IPS DF 4.7 (cell line): ENCODE results near the gene RAPGEF2.

ENCODE experiments used
- DNase-seq: peaks from one replicate; pipeline ENCODE4 v3.0.0-alpha.2; 2013; ENCODE audit warnings: low spot score; ENCODE audit errors: extremely low read depth

RAPGEF2 gene

DNA sequence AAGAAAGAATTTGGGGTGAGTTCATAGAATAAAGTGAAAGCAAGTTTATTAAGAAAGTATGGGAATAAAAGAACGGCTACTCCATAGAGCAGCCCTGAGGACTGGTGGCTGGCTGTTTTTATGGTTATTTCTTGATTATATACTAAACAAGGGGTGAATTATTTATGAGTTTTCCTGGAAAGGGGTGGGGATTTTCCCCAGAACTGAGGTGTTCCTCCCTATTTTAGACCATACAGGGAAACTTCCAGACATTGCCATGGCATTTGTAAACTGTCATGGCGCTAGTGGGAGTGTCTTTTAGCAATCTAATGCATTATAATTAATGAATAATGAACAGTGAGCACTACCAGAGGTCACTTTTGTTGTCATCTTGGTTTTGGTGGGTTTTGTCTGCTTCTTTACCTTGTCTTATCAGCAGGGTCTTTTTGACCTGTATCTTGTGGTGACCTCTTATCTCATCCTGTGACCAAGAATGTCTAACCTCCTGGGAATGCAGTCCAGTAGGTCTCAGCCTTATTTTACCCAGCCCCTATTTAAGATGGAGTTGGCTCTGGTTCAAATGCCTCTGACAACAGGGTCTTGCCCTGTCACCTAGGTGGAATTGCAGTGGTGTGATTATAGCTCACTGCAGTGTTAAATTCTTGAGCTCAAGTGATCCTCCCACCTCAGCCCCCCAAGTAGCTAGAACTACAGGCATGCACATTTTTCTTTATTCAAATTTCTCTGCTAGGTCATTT, 27.1 kb downstream of the RAPGEF2 start:
- DNase-seq, result no peak

DNA sequence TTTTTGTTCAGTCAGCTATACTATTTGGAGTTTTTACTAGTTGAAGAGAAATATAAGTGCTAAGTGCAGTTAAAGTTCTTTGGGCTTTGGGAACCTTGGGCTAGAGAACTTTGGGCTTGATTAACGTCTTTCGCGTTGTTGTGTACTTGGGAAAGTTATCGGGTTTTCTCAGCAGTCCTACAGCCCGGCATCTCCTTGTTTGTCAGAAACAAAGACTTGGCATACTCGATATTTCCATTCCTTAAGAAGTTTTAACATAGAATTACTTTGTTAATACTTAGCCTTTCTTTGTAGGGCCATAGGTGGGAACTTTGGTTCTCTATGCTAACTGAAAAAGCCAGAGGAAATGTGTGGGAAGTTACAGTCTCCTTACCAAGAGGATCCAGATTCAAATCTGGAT, 28.7 kb downstream of the RAPGEF2 start:
- no peak for DNase-seq

DNA sequence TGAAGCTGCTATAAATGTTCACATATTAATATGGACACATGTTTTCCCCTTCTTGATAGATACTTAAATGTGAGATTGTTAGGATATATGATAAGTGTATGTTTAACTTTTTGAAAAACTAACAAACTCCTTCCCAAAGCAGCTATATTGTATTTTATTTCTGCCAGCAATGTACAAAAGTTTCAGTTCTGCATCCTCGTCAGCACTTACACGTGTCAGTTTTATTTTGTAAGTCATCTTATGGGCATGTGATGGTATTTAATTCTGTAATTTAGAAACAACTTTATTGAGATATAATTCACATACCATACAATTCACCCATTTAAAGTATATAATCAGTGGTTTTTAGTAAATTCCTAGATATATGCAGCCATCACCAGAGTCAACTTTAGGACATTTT, 31.6 kb downstream of the RAPGEF2 start:
- no peak for DNase-seq

DNA sequence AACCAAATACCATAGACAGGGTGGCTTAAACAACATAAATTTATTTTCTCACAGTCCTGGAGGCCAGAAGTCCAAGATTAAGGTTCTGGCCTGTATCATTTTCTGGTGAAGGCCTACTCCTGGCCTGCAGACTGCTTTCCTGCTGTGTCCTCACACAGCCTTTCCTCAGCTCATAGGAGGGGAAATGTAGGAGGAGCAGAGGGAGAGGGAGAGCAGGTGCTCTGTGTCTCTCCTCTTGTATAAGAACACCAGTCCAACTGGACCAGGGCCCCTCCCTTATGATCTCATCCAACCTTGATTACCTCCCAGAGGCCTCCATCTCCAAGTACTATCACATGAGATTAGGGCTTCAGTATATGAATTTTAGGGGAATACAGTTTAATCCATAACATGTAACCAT, 34.3 kb downstream of the RAPGEF2 start:
- no peak for DNase-seq

DNA sequence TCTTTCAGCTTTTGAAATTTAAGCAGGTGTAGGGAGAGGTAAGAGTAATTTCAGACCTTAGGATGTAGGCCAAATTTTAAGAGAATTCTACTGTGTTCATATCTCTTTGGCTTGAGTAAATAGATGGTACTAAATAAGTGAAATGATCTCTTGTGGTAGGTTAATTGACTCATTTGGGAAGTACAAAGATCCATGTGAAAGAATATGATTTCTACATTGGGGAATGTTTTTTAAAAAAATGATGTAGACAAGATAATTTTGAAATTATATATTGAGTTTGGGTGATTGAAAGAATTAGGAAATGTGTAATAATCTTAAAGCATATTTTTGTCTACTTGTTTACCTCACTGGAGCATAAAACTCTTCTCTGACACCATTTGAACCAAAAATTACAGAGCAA, 35.6 kb downstream of the RAPGEF2 start:
- DNase-seq, result no peak

DNA sequence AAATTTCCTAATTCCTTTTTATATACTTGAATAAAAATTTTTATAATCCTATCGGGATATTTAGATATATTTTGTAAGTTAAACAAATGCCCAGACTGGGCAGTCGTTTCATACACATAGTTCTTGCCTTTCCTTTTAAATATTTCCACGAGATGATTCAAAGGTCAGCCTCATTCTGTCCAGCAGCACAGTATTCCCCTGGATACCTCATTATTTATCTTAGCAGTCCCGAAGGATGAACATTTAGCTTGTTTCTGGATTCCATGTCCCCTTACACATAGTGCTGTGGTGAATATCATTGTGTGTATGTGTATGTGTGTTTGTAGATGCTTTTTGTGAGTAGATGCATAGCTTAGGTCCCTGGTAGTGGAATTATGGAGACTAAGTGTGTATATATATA, 38.3 kb downstream of the RAPGEF2 start:
- no peak for DNase-seq

DNA sequence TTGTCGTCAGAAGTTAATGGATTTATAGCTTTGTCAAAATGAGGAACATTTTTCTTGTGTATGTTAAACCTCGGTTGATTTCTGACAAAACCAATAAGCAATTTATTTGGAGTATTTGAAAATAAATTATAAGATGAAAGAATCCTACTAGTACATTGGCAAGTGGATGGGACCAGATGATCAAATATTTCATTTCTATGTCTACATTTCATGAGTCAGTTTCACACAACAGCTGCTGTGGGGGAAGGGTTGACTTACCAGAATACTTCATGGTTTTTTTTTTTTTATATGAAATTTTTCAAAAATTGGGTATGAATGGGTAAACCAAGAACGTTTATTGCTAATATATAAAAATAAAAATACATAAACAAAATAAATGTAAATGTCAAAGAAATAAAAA, 39.4 kb downstream of the RAPGEF2 start:
- DNase-seq, result no peak

DNA sequence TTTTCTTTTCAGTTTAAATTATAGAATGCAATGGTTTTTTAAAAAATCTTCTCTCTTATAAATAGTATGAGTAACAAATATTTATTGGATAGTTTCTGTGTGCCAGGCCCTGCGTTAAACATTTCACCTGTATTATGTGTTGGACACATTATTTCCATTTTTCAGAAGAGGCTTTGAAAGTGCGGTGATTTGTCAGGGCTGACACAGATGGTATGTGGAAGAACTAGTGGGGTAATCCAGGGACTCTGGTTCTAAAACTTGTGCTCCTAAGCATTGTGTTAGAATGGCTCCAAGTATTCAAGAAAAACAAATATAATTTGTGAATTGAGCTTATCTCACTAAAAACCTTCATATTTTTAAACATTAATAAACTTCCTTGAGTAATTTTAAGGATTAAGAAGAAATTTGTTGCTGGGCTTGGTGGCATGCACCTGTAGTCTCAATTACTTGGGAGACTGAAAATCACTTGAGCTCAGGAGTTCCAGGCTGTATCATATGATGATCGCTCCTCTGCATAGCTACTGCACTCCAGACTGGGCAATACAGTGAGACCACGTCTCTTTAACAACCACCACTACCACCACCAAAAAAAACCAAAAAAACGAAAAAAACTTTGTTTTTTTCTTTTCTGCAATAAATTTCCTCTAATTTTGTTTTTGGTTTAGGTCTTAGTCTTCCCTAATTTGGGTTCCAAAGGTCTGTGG, 40.0 kb downstream of the RAPGEF2 start:
- no peak for DNase-seq

DNA sequence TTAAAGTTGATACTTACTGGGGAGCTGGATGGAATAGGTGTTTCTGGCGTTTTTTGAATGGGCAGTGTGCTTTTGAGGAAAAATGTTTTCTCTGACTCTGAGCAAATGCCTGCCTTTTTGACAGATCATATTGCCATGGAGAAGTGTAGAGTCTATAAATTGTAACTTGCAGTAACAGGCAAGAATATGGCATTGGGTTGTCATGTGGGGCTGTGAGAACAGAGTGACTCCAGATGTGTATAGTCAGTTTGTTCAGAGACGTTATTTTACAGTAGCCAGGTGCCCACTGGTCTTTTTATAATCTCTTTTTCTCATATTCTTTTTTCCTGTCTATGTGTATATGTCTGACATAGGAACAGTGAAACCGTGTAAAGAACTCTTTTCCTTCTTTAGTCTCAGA, 40.8 kb downstream of the RAPGEF2 start:
- DNase-seq, result no peak

DNA sequence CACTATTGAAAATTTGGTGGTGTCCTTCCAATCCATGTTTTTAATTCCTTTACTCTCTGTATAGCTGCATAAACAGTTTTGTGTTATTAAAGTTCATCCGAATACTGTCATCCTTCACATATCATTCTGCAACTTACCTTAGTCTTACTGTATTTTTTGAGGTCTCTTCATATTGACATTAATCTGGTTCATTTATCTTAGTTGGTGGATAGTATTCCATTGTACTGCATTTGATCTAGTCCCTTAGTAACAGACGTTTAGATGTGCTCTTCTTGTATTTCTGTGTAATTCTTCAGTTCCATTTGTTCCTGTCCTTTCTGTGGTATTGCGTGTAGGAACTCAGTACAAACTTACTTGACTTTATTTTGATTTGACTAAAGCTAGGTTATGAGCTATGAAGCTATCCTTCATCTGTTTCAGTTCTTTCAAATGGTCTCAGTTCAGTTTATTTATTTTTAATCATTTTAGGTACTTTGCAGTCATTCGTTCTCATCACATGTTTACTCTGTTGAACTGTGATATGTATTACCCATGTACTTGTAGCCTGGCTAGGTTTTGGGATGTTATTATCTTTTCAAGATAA, 41.3 kb downstream of the RAPGEF2 start:
- no peak for DNase-seq

DNA sequence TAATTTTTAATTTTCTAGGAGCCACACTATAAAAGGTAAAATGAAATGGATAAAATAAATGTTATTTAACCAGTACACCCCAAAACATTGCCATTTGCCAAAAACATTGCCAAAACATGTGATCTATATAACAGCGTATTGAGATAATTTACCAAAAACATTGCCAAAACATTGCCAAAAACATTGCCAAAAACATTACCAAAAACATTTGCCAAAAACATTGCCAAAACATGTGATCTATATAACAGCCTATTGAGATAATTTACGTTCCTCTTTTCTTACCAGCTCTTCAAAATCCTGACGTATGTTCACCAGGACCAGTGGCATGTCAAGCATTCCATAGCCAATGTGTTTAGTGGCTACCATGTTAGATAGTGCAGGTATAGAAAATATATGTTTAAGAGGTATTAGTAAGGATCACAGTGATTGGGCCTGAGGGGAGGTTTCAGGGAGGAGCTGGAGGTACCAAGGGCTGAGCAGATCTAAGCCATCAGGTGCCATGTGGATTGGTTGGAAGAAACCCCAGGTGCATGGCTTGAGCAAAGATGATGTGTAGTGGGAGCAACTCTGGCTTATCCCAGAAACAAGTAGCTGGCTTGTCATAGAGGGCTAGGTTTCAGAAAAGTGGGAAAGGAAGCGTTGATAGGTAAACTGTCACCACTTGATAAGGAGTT, 42.6 kb downstream of the RAPGEF2 start:
- DNase-seq, result no peak

DNA sequence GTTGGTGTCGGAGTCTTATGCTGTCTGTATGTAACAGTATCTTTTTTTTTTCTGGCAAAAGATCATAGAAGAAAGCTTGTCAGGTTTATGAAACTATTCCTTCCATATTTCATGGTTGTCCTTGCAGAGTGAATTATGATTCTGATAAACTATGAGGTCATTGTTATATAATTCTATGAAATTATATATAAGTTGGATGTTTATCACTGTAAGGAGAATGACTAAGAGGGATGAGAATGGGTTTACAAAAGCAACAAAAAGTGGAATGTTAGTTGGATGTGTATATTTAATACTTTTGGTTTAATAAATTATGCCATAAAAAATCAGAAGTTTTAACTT, 43.1 kb downstream of the RAPGEF2 start:
- no peak for DNase-seq

DNA sequence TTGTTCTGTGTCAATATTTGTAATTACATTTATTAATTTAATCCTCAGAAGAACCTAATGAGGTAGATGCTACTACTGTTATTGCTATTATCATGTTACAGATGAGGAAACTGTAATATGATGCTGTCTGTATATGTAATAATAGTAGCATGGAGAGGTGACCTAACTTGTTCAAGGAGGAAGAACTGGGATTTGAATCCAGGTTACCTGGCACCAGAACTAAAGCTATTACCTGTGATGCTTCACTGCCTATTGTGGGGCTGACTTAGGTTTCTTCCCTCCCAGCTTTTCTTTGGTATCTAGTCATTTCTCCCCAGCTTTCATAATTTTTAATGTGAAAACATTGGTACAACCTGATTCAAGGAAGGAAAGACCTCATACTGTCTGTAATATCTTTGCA, 43.6 kb downstream of the RAPGEF2 start:
- no peak for DNase-seq

DNA sequence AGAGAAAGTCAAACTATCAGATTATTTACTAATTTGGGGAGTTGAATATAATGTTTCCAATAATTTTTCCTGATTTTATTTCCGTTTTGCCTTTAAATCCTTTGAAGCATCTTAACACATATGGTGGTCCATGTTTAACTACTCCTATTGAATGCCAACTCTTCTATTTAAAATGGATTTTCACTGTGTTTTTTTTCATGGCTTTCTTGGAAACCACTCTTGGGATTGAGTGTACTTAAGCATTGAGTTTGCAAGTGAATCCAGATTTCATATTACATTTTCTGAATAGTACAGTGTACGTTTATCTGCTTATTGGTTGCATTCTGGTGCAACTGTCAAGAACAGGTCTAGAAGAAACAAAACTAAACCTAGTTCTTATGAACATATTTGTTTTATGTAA, 45.6 kb downstream of the RAPGEF2 start:
- DNase-seq, result no peak

DNA sequence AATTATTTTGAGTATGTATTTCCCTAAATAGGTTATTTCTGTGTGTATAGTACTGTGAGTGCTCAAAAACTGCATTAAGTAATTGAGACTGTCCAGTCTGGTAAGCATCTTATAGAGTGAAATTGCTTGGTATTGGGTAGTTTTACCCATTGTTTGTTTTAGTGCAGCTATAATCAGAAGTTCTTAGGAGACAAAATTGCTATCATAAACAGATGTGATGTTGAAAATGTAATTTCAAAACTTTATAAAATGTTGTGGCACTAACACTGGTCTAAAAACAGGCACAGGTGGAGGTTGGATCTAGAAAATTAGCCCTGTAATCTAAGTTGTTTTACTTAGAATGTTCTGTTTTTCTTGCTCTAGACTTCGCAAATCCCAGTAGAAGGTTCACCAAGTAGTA, 46.8 kb downstream of the RAPGEF2 start:
- DNase-seq, result no peak

DNA sequence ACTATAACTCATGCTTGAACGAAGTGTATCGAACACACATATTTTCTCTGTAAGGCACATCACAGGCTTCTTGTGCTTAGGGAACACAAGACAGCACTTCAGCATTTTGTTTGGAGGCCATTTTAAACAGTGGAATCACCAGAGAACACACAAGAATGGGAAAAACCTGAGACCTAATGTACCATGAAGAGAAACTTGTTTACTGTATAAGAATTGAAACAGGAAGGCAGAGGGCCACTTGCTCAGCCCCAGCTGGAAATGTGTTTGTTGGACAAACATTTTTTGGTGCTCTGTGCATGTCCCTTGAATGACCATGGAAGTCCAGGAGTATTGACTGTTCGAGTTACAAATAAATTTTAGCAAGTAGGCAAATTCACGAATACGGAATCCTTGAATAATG, 47.5 kb downstream of the RAPGEF2 start:
- no peak for DNase-seq

DNA sequence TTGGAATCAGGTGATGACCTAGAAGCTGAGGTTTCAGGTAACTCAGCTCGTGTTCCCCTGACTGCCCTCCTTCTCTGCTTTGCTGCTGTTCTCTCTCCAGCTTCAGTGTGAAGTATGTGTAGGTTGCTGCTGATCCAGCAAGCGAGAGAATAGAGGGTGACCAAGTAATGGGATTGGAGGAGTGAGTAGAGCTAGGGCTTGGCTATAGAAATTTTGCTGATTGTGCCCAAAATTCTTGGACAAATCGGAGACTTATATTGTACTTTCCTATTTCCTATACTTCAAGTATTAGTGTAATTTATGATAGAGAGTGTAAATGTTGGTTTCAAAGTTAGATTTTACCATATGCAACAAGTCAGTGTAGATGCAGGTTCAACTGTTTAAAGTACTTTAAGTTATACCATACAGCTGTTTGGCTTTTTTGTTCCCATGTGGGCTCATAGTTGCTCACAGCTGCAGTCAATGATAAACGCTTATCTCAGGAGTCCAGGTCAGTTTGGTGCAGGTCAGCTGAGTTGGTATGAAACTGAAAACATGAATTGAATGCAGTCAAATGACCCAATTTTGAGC, 48.0 kb downstream of the RAPGEF2 start:
- no peak for DNase-seq

DNA sequence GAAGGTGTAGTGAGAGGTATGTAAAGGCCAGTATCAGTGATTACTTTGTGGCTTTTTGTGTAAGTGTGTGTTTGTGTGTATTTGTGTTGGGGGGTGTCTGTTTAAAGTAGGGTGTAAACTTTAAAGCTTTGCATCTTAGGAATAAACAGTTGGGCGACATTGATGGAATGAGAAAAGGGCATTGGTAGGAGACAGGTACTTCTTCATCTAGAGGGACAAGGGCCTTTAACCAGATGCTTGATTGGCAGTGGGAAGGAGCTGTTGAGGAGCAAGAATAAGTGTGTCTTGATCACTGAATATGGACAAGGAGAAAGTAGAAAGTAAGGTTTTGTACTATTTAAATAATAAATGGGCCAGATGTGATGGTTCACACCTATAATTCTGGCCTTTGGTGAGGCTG, 48.8 kb downstream of the RAPGEF2 start:
- DNase-seq, result no peak

DNA sequence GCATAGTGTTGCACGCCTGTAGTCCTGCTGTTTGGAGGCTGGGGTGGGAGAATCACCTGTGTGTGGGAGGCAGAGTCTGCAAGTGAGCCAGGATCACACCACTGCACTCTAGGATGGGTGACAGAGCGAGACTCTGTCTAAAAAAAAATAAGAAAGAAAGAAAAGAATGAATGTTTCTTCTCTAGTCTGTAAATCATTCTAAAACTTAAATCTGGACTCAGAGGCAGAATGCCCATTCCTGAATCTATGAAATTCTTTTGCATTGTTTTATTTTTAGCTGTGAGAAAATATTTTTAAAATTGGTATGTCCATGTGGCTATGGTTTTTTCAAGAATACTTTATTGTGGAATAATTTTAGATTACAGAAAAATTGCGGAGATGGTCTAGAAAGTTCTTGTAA, 49.3 kb downstream of the RAPGEF2 start:
- no peak for DNase-seq

DNA sequence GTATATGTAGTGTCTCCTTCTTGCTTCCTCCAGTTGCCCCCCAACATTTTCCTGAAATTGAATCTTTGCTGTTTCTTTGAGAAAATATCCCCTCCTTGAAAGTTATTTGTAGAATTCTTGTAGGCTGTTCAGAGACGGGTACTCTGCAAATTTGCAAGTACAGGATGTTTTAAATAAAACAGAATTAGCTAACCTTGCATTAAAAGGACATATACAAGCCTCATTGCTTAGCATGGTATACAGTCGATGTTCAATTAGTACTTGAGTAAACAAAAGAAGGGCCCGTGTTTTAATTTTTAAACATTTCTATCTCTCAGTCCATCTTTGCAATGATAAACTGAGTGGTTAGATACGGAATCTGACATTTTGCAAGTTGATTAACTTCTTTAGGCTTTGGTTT, 50.8 kb downstream of the RAPGEF2 start:
- no peak for DNase-seq

DNA sequence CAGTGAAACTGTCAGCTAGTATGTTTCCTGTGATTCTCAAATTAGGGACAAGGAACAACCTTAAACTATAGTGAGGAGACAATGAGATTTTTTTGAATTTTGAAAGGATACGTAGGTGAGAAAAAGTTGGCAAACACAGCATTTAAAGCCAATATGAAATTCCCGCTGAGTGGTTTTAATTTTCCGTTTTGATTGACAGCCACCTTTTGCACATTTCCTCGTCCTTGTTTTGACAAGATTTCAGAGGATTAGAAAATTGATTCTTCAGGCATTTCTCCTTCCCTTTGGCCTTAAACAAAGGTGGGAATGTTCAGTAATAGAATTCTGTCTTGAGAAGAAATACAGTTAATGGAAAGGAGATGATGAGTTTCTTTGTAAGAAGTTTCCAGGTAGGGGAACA, 52.2 kb downstream of the RAPGEF2 start:
- DNase-seq, result no peak

DNA sequence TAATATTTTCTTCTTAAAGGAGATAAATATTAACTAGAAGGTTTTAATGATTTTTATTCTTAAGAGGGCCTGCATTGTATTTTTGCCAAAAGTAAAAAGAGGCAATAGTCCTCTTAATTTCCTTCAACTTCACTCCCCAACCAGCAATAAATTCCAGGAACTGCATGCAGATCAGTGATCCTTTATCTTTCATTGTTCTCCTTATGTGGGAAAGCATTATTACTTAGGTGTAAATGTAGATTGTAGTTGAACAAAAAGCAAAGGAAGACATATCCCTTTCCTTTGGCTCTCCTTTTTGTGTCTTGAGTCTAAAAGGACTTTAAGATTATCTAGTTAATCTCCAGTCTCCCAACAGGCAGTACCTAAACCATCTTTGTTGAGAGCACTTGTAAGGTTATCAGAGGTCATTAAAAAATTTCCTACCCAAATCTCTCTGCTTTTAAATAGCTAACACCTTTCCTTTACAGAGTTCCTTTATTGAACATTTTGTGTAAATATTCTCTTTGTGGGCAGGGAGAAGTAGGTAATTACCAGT, 55.3 kb downstream of the RAPGEF2 start:
- no peak for DNase-seq
